HFF-Myc (cell line): ENCODE measurements around the gene CBX2.
"Not testable (repeated sequence)": the region's sequence is repeated elsewhere in the genome, so short reads cannot be mapped to it uniquely, and the experiment has no call there.

Experiments
- DNase-seq: peaks from one replicate; pipeline ENCODE4 v3.0.0-alpha.2; 2011; ENCODE audit warnings: low read depth; ENCODE audit errors: extremely low read depth
- H3K4me3 ChIP-seq: replicated peaks from 2 replicates; pipeline ENCODE4 v1.5.1; 2011; ENCODE audit warnings: low read depth, mild to moderate bottlenecking, control low read depth, low read length
- TF ChIP-seq, protein P1 (sequence below): IDR thresholded peaks from 2 replicates; pipeline ENCODE4 v1.5.1; 2012; ENCODE audit warnings: mild to moderate bottlenecking, low read depth, low read length, control low read depth; ENCODE audit errors: missing control alignments

CBX2 gene

GRCh38 chr17:79749156-79749815 lies 28.7 kb upstream of the CBX2 start:
- DNase-seq: no peak
- H3K4me3 ChIP-seq: no peak overlapping the region
- TF ChIP-seq, protein P1, sequence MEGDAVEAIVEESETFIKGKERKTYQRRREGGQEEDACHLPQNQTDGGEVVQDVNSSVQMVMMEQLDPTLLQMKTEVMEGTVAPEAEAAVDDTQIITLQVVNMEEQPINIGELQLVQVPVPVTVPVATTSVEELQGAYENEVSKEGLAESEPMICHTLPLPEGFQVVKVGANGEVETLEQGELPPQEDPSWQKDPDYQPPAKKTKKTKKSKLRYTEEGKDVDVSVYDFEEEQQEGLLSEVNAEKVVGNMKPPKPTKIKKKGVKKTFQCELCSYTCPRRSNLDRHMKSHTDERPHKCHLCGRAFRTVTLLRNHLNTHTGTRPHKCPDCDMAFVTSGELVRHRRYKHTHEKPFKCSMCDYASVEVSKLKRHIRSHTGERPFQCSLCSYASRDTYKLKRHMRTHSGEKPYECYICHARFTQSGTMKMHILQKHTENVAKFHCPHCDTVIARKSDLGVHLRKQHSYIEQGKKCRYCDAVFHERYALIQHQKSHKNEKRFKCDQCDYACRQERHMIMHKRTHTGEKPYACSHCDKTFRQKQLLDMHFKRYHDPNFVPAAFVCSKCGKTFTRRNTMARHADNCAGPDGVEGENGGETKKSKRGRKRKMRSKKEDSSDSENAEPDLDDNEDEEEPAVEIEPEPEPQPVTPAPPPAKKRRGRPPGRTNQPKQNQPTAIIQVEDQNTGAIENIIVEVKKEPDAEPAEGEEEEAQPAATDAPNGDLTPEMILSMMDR: no peak

DNA sequence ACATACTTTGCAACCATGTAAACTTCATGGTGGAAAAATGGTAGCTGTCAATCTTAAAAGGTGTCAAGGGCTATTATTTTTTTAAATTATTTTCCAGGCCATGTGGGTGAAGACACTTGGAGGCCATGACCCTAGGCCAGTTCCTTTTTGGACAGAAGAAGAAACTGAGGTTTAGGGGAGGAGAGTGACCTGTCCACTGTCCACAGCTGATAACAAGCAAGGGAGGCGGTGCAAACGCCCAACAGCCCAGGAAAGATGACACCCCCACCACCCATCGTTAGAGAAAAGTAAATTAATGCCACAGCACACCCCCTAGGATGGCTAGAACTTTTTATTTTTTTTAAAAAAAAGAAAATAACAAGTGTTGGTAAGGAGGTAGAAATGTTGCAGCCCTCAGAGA lies 28.0 kb upstream of the CBX2 start:
- no peak for DNase-seq
- H3K4me3 ChIP-seq: no peak overlapping the region
- TF ChIP-seq, protein P1: no peak

DNA sequence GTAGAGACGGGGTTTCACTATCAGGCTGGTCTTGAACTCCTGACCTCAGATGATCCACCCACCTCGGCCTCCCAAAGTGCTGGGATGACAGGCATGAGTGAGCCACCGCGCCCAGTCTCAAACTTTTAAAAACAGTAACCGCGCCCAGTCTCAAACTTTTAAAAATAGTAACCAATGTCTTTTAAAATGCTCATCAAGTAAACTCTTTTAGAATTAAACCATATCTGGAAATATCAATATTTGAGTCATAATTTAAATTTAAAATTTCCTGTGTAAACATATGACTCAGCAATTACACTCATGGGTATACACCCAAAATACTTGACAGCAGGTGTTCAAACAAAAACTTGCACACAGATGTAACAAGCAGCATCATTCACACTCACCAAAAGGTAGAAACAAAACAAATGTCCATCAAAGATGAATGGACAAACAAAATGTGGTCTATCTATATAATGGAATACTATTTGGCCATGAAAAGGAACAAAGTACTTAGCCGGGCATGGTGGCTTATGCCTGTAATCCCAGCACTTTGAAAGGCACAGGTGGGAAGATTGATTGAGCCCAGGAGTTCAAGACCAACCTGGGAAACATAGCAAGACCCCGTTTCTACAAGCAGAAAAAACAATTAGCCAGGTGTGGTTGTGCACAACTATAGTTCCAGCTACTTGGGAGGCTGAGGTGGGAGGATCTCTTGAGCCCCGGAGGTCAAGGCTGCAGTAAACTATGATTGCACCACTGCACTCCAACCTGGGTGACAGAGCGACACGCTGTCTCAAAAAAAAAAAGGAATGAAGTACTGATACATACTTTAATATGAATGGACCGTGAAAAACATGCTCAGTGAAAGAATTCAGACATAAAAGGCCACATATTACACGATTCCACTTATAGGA lies 27.1 kb upstream of the CBX2 start:
- no peak overlapping the region for H3K4me3 ChIP-seq
- DNase-seq: no peak
- TF ChIP-seq, protein P1: no peak

- no peak overlapping the region for H3K4me3 ChIP-seq
- TF ChIP-seq, protein P1: no peak
- DNase-seq: no peak
These were observed 25.8 kb upstream of the CBX2 start for GRCh38 chr17:79752175-79752574.

- H3K4me3 ChIP-seq: no peak overlapping the region
- TF ChIP-seq, protein P1: no peak
- no peak for DNase-seq
These were observed 23.6 kb upstream of the CBX2 start for GRCh38 chr17:79754370-79754769.

GRCh38 chr17:79754903-79755302 lies 23.0 kb upstream of the CBX2 start:
- not testable (repeated sequence) for H3K4me3 ChIP-seq, DNase-seq

DNA sequence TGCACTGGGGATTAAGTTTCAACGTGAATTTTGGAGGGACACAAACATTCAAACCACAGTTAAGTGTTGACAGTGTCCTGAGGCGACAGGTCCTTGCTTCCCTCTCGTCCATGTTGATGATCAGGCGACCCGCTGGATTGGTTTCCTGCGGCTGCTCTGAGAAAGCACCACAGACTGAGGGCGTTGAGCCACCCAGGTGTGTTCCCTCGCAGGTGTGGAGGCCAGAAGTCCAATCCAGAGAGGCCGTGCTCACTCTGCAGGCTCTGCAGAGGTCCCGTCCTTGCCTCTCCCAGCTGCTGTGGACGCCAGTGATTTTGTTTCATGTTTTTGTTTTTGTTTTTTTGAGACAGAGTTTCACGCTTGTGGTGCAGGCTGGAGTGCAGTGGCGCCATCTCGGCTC lies 22.4 kb upstream of the CBX2 start:
- TF ChIP-seq, protein P1: no peak
- DNase-seq: no peak
- no peak overlapping the region for H3K4me3 ChIP-seq
